ENCODE data around the gene SPR. TPM values are rescaled to one million over a fixed set of nuclear protein-coding genes. Genes with fewer than 3 reads are reported as not detected.

Gene SPR
- total and polyA plus RNA-seq, 2 of the 13 experiments (the other 11 are each of a cell fraction or from before 2014, with no cell fraction given), result 34.0 to 96.0 TPM

DNA sequence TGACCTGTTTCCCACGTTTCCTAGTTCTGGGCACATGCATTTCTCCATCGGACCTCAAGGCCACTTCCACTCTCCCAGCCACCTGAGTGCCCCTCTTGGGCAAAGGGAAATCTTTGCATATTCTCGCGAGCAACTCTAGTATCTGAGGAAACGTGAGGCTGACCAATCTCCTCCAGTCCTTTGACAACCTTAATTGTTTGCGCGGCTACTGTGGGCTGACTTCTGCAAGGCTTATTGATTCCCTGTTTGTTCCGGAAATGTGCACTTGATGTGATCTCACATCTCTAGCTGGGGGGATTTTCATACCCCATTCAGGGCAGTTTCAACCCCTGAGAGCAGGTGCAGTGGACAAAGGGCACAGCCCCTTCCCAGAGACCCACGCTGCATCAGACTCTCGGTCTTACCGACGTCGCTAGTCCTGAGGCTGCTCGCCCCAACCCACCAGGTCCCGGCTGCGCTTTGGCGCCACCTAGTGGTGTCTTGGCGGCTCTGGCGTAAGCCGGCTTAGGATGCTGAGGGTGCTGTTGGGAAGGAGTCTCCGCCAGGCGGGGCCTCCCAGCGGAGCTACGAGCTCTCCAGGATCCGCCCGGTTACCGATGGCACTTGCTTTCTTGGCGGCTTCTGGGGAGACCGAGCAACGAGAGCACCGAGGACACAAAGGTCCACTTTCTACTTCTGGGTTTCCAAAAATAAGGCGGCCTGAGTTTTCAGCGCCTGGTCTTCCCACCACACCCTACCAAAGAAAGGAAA, 24.8 kb upstream of the SPR start (continued):
- TF ChIP-seq, protein P1, sequence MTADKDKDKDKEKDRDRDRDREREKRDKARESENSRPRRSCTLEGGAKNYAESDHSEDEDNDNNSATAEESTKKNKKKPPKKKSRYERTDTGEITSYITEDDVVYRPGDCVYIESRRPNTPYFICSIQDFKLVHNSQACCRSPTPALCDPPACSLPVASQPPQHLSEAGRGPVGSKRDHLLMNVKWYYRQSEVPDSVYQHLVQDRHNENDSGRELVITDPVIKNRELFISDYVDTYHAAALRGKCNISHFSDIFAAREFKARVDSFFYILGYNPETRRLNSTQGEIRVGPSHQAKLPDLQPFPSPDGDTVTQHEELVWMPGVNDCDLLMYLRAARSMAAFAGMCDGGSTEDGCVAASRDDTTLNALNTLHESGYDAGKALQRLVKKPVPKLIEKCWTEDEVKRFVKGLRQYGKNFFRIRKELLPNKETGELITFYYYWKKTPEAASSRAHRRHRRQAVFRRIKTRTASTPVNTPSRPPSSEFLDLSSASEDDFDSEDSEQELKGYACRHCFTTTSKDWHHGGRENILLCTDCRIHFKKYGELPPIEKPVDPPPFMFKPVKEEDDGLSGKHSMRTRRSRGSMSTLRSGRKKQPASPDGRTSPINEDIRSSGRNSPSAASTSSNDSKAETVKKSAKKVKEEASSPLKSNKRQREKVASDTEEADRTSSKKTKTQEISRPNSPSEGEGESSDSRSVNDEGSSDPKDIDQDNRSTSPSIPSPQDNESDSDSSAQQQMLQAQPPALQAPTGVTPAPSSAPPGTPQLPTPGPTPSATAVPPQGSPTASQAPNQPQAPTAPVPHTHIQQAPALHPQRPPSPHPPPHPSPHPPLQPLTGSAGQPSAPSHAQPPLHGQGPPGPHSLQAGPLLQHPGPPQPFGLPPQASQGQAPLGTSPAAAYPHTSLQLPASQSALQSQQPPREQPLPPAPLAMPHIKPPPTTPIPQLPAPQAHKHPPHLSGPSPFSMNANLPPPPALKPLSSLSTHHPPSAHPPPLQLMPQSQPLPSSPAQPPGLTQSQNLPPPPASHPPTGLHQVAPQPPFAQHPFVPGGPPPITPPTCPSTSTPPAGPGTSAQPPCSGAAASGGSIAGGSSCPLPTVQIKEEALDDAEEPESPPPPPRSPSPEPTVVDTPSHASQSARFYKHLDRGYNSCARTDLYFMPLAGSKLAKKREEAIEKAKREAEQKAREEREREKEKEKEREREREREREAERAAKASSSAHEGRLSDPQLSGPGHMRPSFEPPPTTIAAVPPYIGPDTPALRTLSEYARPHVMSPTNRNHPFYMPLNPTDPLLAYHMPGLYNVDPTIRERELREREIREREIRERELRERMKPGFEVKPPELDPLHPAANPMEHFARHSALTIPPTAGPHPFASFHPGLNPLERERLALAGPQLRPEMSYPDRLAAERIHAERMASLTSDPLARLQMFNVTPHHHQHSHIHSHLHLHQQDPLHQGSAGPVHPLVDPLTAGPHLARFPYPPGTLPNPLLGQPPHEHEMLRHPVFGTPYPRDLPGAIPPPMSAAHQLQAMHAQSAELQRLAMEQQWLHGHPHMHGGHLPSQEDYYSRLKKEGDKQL (CRISPR knock-in tag; IDR thresholded peaks at IDR 0.05; ENCODE audit: low read depth), result no peak
- TF ChIP-seq EED (CRISPR knock-in tag; IDR thresholded peaks at IDR 0.05) (peak; percentile 60; the same call in 1 of the 2 replicates), ZNF512 (CRISPR knock-in tag; IDR thresholded peaks at IDR 0.05) (no peak), ZNF747 (CRISPR knock-in tag; IDR thresholded peaks at IDR 0.05; ENCODE audit: borderline replicate concordance) (peak; percentile 79; the same call in 1 of the 2 replicates), ZSCAN20 (CRISPR knock-in tag; IDR thresholded peaks at IDR 0.05; ENCODE audit: borderline replicate concordance) (no peak), ZNF703 (CRISPR knock-in tag; IDR thresholded peaks at IDR 0.05; ENCODE audit: borderline replicate concordance) (no peak), ZNF317 (CRISPR knock-in tag; IDR thresholded peaks at IDR 0.05) (peak; percentile 69; the same call in 1 of the 2 replicates), ZNF414 (CRISPR knock-in tag; IDR thresholded peaks at IDR 0.05) (no peak), FOXM1 (CRISPR knock-in tag; IDR thresholded peaks at IDR 0.05) (no peak), TAF15 (IDR thresholded peaks at IDR 0.05; ENCODE audit: low read depth, low read length, poor library complexity, severe bottlenecking) (no peak), RXRA (CRISPR knock-in tag; IDR thresholded peaks at IDR 0.05) (peak; percentile 72), ZNF737 (CRISPR knock-in tag; IDR thresholded peaks at IDR 0.05; ENCODE audit: borderline replicate concordance) (no peak)
- TF ChIP-seq, protein P2, sequence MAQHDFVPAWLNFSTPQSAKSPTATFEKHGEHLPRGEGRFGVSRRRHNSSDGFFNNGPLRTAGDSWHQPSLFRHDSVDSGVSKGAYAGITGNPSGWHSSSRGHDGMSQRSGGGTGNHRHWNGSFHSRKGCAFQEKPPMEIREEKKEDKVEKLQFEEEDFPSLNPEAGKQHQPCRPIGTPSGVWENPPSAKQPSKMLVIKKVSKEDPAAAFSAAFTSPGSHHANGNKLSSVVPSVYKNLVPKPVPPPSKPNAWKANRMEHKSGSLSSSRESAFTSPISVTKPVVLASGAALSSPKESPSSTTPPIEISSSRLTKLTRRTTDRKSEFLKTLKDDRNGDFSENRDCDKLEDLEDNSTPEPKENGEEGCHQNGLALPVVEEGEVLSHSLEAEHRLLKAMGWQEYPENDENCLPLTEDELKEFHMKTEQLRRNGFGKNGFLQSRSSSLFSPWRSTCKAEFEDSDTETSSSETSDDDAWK (CRISPR knock-in tag; IDR thresholded peaks at IDR 0.05), result no peak
- TF ChIP-seq, protein P3, sequence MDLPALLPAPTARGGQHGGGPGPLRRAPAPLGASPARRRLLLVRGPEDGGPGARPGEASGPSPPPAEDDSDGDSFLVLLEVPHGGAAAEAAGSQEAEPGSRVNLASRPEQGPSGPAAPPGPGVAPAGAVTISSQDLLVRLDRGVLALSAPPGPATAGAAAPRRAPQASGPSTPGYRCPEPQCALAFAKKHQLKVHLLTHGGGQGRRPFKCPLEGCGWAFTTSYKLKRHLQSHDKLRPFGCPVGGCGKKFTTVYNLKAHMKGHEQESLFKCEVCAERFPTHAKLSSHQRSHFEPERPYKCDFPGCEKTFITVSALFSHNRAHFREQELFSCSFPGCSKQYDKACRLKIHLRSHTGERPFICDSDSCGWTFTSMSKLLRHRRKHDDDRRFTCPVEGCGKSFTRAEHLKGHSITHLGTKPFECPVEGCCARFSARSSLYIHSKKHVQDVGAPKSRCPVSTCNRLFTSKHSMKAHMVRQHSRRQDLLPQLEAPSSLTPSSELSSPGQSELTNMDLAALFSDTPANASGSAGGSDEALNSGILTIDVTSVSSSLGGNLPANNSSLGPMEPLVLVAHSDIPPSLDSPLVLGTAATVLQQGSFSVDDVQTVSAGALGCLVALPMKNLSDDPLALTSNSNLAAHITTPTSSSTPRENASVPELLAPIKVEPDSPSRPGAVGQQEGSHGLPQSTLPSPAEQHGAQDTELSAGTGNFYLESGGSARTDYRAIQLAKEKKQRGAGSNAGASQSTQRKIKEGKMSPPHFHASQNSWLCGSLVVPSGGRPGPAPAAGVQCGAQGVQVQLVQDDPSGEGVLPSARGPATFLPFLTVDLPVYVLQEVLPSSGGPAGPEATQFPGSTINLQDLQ (CRISPR knock-in tag; IDR thresholded peaks at IDR 0.05), result no peak
